SW 1271 (cell line): ENCODE data around the gene NR2E1.

Experiments used
- DNase-seq, 2 experiments: peaks; one replicate each; lab custom pipeline; 2025; lab: John Stamatoyannopoulos, UW

Gene NR2E1

DNA sequence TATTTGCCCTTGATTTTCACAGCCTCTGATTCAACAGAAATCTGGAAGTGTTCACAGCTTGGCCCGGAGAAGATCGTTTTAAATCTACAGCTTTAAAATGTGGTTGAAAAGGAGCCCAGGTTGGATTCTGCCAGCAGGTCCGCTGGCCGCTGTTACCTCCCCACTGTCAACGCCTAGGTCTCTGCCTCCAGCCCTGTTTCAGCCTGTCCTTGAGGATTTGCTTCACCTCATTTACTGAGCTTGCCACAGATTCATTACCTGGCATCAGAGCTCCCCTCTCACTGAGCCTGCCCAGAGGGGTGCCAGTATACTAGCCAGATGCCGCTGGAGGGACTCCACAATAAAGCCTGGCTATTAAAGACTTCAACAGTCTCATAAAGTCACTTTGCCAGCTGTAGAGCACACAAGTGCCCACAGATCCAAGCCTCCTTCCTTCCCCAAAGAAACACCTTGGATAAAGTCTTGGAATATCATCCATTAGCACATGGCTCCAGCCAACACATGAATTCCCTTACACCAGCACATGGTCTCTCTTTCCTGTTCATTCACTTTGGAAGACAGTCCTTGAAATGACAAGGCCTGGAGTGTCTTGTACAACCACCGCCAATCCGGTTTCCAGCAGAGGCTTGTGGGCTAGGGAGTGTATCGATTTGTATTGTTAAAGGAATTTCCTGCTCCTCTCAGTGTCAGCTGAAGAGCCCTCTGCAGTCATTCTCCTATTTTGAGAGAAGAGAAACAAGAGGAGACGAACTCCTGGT is 9.5 kb upstream of the NR2E1 start:
- no peak for DNase-seq

DNA sequence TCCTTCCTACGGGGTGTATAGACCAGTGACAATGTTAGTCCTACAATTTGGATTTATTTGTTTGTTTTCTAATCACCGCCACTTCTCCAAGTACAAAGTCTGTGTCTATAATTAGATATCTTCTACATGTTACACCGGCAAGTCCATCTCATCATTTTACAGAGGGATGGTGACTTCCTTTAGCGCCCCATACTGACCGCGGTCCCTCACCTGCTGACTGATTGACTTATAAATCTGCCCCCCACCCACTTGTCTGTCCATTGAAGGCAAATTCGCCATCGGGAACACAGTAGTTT is 8.9 kb upstream of the NR2E1 start:
- no peak for DNase-seq

GRCh38 chr6:108157234-108157980 is 8.4 kb upstream of the NR2E1 start:
- DNase-seq: no peak

GRCh38 chr6:108157981-108158525 is 7.8 kb upstream of the NR2E1 start:
- no peak for DNase-seq

GRCh38 chr6:108159981-108160380 is 5.8 kb upstream of the NR2E1 start:
- DNase-seq: no peak

DNA sequence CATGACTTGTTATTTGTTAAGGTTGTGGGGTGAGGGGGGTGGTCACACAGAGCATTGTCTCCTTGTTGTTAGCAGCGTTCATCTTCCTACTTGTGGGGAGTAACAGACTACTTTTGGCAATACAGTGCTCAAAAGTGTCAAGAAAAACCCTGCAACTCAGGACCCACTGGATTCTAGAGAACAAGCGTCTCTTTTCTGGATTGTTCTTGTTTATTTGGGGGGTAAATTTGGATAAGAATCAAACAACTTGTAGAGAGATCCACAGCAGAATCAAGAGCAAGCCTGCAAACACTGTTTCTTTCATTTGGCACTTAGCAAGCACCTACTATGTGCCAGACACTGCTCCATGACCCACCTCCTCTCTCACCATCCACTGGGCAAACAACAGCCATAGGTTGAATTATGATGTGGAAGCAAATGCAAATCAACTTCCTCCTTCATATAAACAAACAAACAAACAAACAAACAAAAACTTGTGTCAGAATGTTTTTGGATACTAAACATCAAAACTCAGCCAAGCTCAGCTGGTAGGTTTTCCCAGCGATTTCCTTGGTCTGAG is 4.0 kb upstream of the NR2E1 start:
- DNase-seq: no peak

- no peak for DNase-seq
These were observed 2.6 kb upstream of the NR2E1 start for GRCh38 chr6:108163267-108163643.

GRCh38 chr6:108163644-108164542 is 1.9 kb upstream of the NR2E1 start:
- DNase-seq: no peak

GRCh38 chr6:108164543-108164814 is 1.3 kb upstream of the NR2E1 start:
- no peak for DNase-seq

DNA sequence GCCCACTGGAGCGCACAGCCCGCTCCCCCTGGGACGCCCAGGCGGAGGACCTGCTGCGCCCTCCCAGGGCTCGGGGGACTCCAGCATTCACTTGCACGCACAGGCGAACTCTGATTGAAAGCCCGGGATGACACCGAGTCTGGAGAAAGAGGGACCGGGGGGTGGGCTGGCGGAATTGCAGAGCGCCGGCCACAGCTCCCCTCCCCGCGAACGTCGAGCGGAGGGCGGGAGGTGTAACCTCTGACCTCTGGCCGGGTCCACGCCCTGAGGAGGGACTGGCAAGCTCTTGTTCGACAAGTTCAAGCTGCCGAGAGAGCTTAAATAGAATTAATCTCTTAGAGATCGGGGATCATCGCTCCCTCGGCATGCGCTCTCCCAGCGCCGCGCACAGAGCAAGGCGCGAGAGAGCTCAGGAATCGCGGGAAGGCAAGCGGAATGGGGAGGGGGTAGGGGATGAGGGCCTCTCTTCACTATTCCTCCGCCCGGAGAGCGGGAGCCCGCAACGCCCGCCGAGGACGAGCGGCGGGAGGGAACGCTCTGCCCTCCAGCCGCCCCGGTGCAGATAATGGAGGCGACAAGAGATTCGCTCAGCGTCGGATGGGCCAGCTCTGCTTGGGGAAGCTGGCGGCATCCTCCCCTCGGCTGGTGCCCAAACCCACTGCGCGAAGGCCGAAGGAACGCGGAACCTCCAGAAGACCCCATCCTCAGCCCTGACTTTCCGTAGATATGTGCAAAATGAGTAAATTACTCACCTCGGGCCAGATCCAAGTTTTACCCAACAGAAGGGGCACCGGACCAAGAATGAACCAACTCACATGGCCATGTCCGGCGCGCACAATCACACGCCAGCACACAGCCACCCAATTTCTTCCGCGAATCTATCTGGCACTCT is 761 bp upstream of the NR2E1 start:
- no peak for DNase-seq

DNA sequence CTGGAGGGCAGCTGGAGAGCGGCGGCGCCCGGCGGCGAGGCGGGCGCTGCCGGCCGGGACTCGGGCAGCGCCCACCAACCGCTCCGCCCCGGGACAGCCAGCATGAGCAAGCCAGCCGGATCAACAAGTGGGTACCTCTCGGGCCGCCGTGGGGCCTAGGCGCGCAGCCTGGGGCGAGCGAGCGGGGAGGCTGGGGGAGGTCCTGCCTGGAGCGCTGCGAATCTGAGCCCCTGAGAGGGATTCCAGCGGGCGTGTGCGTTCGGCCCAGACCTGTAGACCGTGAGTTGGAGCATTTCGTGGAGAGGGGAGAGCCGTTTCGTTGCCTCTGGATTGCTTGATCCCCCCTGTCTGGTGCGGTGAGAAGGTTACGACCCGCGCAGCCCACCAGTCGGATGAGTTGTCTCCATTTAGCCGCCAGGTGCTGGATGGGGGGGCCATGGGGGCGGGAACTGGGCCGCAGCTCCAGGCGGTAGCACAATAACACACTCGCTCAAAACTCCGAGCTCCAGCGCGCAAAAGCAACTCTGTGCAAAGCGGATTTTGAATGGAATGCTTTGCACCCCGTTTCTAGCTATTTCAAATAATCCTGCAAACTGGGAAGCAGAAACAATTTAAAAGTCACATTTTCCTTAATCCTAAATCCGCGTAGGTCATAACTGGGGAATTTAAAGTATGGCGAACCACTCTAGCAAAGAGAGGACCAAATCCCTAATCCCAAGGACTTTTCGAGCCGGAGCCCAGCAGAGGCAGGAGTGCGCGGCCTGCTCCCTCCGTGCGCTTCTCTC is 1.0 kb downstream of the NR2E1 start:
- no peak for DNase-seq

DNA sequence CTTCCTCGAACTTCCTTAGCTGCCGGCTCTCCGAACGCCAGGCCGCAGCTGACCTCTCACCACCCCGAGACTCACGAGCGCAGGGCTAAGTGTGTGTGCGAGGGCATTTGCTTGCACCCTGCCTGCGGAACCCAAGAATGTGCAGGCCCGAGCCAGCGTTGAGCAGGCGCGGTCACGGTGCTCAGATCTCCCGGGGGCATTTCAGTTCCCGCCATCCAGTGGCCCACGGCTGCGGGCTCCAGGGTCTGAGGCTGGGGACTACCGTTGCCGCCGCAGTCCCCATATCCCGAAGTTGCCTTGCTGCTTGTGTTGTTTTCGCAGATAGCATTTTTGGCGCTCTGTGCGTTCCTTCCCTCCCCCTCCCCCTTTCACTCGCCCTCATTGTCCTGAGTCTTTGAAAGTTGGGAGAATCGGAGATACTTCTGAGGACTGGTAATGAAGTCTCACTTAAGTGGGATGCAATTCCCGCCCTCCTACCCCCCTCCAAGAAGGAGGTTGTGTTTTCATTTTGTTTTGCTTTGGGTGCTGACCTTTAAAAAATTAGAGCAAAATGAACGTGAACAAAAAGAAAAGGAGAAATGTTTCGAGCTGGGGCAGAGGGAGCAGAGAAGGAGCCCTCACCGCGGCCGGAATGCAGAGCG is 1.7 kb downstream of the NR2E1 start:
- DNase-seq: no peak

GRCh38 chr6:108168090-108168463 is 2.3 kb downstream of the NR2E1 start:
- DNase-seq: no peak

DNA sequence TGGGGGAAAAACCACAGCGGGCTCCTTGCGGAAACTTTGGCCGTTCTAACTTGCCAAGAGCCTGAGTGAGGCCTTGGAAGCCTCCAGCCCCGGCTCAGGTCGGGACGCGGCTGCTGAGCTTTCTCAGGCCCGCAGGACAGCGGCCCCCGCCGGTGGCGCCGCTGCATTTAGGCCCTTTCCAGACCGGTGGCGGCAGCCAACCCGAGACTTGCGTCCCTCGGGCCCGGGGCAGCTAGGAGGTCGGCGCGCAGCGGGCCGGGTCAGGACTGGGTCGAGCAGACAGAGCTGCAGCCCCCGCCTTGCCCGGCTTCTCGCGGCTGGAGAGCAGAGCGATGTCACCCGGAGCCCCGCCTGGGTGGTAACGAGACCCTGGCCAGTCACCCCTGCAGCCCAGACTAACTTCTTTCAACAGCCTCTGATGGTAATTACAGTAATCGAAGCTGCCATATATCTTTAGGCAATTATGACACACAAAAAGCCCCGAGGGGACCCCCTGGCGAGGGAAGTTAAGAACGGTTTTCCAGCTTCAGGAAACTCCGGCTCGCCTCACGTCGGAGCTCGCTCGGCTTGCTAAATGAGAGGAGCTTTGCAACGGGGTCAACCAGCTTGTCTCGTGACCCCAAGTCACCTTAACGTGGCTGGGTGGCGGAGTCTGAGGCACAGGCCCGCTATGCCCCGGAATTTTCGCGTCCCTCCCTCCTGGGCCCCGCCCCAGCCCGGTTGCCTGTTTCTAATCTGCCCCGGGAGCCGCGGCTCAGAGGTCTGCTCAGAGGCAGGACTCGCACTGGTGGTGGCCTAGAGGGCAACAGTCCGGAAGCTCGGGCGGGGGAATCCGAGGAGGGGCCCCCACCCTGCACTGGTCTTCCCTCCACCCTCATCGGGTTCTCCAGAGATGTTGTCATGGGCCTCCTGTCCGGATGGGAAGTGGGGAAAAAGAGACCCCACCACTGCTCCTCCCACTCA is 3.0 kb downstream of the NR2E1 start:
- DNase-seq: no peak

DNA sequence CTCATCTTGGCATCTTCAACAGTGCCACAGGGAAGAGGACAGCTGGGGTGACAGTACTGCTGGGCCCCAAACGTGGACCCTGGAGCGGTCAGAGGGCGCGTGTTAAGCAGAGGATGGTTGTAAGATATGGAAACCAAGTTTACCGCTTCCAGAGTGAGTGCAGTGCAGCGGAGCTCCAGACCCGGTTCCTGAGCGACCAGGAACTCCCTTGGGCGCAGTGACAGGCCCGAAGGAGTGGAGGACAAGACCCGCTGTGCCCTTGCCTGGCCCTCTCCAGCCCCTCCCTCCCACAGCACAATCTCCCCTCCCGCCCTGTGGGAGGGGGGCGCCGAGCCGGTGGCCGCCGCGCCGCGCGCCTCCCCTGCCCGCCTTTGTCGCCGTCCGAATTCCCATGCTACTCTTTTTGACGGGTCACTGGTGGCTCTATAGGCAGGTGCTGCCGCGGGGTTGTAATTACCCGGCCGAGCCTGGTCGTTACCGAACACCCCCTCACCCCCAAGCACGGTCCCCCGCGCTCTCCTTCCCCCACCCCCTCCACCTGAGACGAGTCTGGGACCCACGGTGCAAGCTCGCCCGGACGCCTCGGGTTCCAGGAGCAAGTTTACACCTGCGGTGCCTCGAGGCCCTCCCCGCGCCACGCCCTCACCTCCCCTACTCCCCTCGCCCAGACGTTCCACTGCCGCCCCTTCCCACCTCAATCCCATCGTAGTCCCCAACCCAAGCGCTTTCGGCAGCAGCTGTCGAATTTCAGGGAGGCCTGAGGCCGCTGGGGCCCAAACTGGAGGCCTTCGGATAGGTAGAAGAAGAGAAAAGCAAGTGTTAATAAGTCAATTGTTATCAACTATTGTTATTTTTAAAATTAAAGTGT is 3.9 kb downstream of the NR2E1 start:
- DNase-seq: no peak

GRCh38 chr6:108170332-108171290 is 4.8 kb downstream of the NR2E1 start:
- DNase-seq: no peak
